ENCODE results near the gene PSTPIP2. TPM values are rescaled to one million over a fixed set of nuclear protein-coding genes. Genes with fewer than 3 reads are reported as not detected.

PSTPIP2 gene
- total and polyA plus RNA-seq, 2 donors (not counting 3 experiments of a cell fraction or from before 2014, with no cell fraction given) = 1.6 to 4.9 TPM

- dilution Hi-C loops (cut with MboI; ENCODE audit: extremely low pct_ligation_motif_present, low sequenced_read_pairs) (no loop called here), intact Hi-C loops (cut with micrococcal nuclease) (no loop called here)
- ChIA-PET CTCF (no interaction called here), POLR2A (no interaction called here)
- Histone ChIP-seq H3K27me3 (ENCODE audit: control insufficient read depth in 2 of 2, insufficient read depth in 2 of 2, low read length in 2 of 2) (no peaks in the 10 kb centered on the region), H4K20me1 (replicated peaks; ENCODE audit: control insufficient read depth, extremely low read depth, insufficient read depth, low read length) (no peaks in the 10 kb centered on the region), H3K9me3 (replicated peaks; ENCODE audit: control insufficient read depth, insufficient read depth, low read length) (no peaks in the 10 kb centered on the region), H3K4me1 (ENCODE audit: control insufficient read depth, extremely low read depth, insufficient read depth, low read length) (no peaks in the 10 kb centered on the region), H3K9ac (replicated peaks; ENCODE audit: extremely low read depth, insufficient read depth, low read length) (no peak overlapping the region), H3K9me1 (replicated peaks; ENCODE audit: control insufficient read depth, extremely low read depth, insufficient read depth, low read length) (no peaks in the 10 kb centered on the region), H3K27ac (ENCODE audit: insufficient read depth, low read depth, low read length) (no peak overlapping the region), H3K79me2 (ENCODE audit: control insufficient read depth, insufficient read depth, low read length) (no peaks in the 10 kb centered on the region), H3K36me3 (ENCODE audit: control insufficient read depth in 2 of 2, extremely low read depth in 1 of 2, insufficient read depth in 2 of 2, low read length in 2 of 2) (no peaks in the 10 kb centered on the region), H3K4me3 (replicated peaks in 1 of 3; ENCODE audit: insufficient read depth in 1 of 3, low read depth in 1 of 3, low read length in 3 of 3) (no peak overlapping the region), H3K4me2 (ENCODE audit: insufficient read depth, low read length) (no peak overlapping the region), H2AFZ (ENCODE audit: low read depth, low read length) (no peak overlapping the region)
- no peak for DNase-seq (ENCODE audit: low read depth, low spot score)
- BruUV-seq (replicated peaks) = no TSS peak
- TF ChIP-seq MAX (IDR thresholded peaks at IDR 0.05; ENCODE audit: insufficient read depth, insufficient read length) = no peak
- TF ChIP-seq FOS (IDR thresholded peaks at IDR 0.05; ENCODE audit: borderline replicate concordance, insufficient read depth, low read length) = no peak
- TF ChIP-seq JUN (IDR thresholded peaks at IDR 0.05; ENCODE audit: borderline replicate concordance, insufficient read depth, insufficient read length, low read depth) = no peak
- TF ChIP-seq EZH2 (IDR thresholded peaks at IDR 0.05; ENCODE audit: borderline replicate concordance, low read depth, low read length, severe bottlenecking) = no peak
- TF ChIP-seq POLR2A (IDR thresholded peaks at IDR 0.05; ENCODE audit: low read depth, low read length) = no peak
- TF ChIP-seq MYC (IDR thresholded peaks at IDR 0.05; ENCODE audit: low read depth, low read length) = no peak
- TF ChIP-seq POLR2AphosphoS5 (IDR thresholded peaks at IDR 0.05; ENCODE audit: insufficient read depth, low read depth, low read length) = no peak
- TF ChIP-seq CTCF (IDR thresholded peaks at IDR 0.05; ENCODE audit: extremely low read depth in 1 of 2, insufficient read depth in 1 of 2, low read depth in 1 of 2, low read length in 2 of 2) = no peak
- TF ChIP-seq GATA2 (IDR thresholded peaks at IDR 0.05; ENCODE audit: insufficient read depth, insufficient read length, low read depth, low read length) = no peak
- no peak for FAIRE-seq
Observed at GRCh38 chr18:46040747-46041104, 31.3 kb downstream of the PSTPIP2 start.

Measured in endothelial cell of umbilical vein (primary cell).